DND-41 (cell line): ENCODE measurements around the gene CEMIP2.
A peak's percentile ranks its signal among the peaks of the same experiment; 100 is the strongest.

Source experiments
- ATAC-seq: fragments of 200-7000 bp; cut with Tn5 transposase; 3 replicates; pipeline ENCODE4 v1.9.1; 2021; ENCODE audit warnings: low read depth; ENCODE audit not compliant: insufficient read depth
- DNase-seq: peaks from one replicate; pipeline ENCODE4 v3.0.0-alpha.2; 2020
- H2AFZ ChIP-seq: 2 replicates; pipeline ENCODE4 v1.6.0; 2012; ENCODE audit warnings: low read depth, low read length
- H3K27ac ChIP-seq: 2 replicates; pipeline ENCODE4 v1.5.1; 2012; ENCODE audit warnings: low read length, inconsistent platforms
- H3K27me3 ChIP-seq: fragments of 200-600 bp; sonication (generic); 2 replicates; pipeline ENCODE4 v1.6.0; 2012; ENCODE audit warnings: low read length, mild to moderate bottlenecking, inconsistent platforms; ENCODE audit not compliant: insufficient read depth, poor library complexity
- H3K36me3 ChIP-seq: 2 replicates; pipeline ENCODE4 v1.5.1; 2012; ENCODE audit warnings: low read length, inconsistent platforms; ENCODE audit not compliant: insufficient read depth
- H3K4me1 ChIP-seq: 2 replicates; pipeline ENCODE4 v1.5.1; 2012; ENCODE audit warnings: mild to moderate bottlenecking, low read length; ENCODE audit not compliant: insufficient read depth
- H3K4me2 ChIP-seq: 2 replicates; pipeline ENCODE4 v1.6.0; 2012; ENCODE audit warnings: mild to moderate bottlenecking, moderate library complexity, low read length, inconsistent platforms; ENCODE audit not compliant: insufficient read depth
- H3K4me3 ChIP-seq, 2 experiments: fragments of 200-600 bp in 1 of 2; shearing (Covaris generic) in 1 of 2; 2 replicates each; pipeline ENCODE4 v1.5.1; 2012 to 2016; ENCODE audit warnings: inconsistent platforms in 2 of 2, low read length in 2 of 2, mild to moderate bottlenecking in 2 of 2, low read depth in 1 of 2, moderate library complexity in 1 of 2
- H3K79me2 ChIP-seq: 2 replicates; pipeline ENCODE4 v1.6.0; 2012; ENCODE audit warnings: low read length, inconsistent platforms; ENCODE audit not compliant: insufficient read depth
- H3K9ac ChIP-seq: 2 replicates; pipeline ENCODE4 v1.6.0; 2012; ENCODE audit warnings: low read depth, mild to moderate bottlenecking, inconsistent platforms, low read length, moderate library complexity
- H3K9me3 ChIP-seq: 2 replicates; pipeline ENCODE4 v1.5.1; 2012; ENCODE audit warnings: low read length, moderate library complexity, mild to moderate bottlenecking, inconsistent platforms; ENCODE audit not compliant: insufficient read depth, severe bottlenecking
- H4K20me1 ChIP-seq: 2 replicates; pipeline ENCODE4 v1.6.0; 2012; ENCODE audit warnings: low read length; ENCODE audit not compliant: insufficient read depth
- EZH2 ChIP-seq: IDR thresholded peaks from 3 replicates; pipeline ENCODE4 v1.6.1; 2012; ENCODE audit warnings: borderline replicate concordance, low read depth, mild to moderate bottlenecking, moderate library complexity, low read length, inconsistent platforms; ENCODE audit not compliant: severe bottlenecking
- TF ChIP-seq, protein P1 (sequence below): IDR thresholded peaks from 2 replicates; pipeline ENCODE4 v1.5.1; 2012; ENCODE audit warnings: borderline replicate concordance, low read length, moderate library complexity, mild to moderate bottlenecking; ENCODE audit not compliant: poor library complexity, severe bottlenecking; ENCODE audit errors: extremely low read depth

The CEMIP2 gene, protein sequence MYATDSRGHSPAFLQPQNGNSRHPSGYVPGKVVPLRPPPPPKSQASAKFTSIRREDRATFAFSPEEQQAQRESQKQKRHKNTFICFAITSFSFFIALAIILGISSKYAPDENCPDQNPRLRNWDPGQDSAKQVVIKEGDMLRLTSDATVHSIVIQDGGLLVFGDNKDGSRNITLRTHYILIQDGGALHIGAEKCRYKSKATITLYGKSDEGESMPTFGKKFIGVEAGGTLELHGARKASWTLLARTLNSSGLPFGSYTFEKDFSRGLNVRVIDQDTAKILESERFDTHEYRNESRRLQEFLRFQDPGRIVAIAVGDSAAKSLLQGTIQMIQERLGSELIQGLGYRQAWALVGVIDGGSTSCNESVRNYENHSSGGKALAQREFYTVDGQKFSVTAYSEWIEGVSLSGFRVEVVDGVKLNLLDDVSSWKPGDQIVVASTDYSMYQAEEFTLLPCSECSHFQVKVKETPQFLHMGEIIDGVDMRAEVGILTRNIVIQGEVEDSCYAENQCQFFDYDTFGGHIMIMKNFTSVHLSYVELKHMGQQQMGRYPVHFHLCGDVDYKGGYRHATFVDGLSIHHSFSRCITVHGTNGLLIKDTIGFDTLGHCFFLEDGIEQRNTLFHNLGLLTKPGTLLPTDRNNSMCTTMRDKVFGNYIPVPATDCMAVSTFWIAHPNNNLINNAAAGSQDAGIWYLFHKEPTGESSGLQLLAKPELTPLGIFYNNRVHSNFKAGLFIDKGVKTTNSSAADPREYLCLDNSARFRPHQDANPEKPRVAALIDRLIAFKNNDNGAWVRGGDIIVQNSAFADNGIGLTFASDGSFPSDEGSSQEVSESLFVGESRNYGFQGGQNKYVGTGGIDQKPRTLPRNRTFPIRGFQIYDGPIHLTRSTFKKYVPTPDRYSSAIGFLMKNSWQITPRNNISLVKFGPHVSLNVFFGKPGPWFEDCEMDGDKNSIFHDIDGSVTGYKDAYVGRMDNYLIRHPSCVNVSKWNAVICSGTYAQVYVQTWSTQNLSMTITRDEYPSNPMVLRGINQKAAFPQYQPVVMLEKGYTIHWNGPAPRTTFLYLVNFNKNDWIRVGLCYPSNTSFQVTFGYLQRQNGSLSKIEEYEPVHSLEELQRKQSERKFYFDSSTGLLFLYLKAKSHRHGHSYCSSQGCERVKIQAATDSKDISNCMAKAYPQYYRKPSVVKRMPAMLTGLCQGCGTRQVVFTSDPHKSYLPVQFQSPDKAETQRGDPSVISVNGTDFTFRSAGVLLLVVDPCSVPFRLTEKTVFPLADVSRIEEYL (N-terminal part only)

DNA sequence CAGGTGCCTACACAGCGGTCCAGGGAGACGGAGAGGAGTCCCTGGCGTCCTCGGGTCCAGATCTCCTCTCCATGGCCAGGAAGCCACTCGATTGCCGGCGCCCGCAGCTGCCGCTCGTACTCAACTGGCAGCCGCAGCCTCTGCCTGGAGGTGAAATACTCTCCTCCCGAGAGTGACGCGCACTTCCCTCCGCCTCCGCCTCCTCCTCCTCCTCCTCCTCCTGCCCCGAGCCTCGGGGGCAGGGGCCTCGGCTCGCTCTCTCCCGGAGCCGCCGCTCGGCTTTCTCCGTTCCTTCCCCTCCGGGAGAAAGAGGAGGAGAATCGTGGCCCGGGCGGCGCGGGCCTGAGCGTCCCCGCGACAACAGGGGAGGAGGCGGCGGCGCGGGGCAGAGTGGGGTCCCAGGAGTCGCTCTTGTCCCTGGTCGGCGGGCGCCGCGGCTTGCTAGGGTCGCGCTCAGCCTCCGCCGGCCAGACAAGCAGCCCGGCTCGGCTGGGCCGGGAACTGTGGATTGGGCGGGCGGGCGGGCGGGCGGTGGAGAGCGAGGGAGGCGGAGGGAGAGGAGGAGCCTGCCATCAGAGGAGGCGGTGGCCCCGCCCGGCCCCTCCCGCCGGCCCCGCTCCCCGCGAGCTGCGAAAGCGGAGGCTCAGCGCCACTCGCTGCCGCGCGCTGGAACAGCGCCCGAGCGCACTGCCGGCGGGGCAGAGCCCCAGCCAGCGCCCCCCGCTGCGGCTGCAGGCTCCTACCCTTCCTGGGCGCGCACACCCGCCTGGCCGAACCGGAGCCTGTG, at the start of gene CEMIP2:
Gene CEMIP2, minus strand, starts transcription at position 126 of the 787 bp plus-strand sequence. CDS start 18,140 bp downstream, outside the sequence.
- peak within 1 kb of the TSS; percentile 32 to 68; a peak in 3 of 4 replicates for H3K4me3 ChIP-seq
- H3K27me3 ChIP-seq: peaks cover 14% of the 10 kb centered on the region
- H3K9me3 ChIP-seq: no peaks in the 10 kb centered on the region
- H3K4me2 ChIP-seq: peak within 1 kb of the TSS; percentile 99
- 0 out of 2 replicates have a peak, but pooled peaks cover 2% of the 10 kb centered on the region for H3K79me2 ChIP-seq
- TF ChIP-seq, protein P1, sequence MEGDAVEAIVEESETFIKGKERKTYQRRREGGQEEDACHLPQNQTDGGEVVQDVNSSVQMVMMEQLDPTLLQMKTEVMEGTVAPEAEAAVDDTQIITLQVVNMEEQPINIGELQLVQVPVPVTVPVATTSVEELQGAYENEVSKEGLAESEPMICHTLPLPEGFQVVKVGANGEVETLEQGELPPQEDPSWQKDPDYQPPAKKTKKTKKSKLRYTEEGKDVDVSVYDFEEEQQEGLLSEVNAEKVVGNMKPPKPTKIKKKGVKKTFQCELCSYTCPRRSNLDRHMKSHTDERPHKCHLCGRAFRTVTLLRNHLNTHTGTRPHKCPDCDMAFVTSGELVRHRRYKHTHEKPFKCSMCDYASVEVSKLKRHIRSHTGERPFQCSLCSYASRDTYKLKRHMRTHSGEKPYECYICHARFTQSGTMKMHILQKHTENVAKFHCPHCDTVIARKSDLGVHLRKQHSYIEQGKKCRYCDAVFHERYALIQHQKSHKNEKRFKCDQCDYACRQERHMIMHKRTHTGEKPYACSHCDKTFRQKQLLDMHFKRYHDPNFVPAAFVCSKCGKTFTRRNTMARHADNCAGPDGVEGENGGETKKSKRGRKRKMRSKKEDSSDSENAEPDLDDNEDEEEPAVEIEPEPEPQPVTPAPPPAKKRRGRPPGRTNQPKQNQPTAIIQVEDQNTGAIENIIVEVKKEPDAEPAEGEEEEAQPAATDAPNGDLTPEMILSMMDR: peak; percentile 75
- TF ChIP-seq EZH2: no peak
- H2AFZ ChIP-seq: peak within 1 kb of the TSS; percentile 84
- H3K4me1 ChIP-seq: peaks cover 19% of the 10 kb centered on the region
- ATAC-seq: peak; percentile 85
- H3K9ac ChIP-seq: peak within 1 kb of the TSS; percentile 70
- H3K36me3 ChIP-seq: no peaks in the 10 kb centered on the region
- peak; percentile 89 for DNase-seq
- H3K27ac ChIP-seq: peak within 1 kb of the TSS; percentile 75
- no peaks in the 10 kb centered on the region for H4K20me1 ChIP-seq

DNA sequence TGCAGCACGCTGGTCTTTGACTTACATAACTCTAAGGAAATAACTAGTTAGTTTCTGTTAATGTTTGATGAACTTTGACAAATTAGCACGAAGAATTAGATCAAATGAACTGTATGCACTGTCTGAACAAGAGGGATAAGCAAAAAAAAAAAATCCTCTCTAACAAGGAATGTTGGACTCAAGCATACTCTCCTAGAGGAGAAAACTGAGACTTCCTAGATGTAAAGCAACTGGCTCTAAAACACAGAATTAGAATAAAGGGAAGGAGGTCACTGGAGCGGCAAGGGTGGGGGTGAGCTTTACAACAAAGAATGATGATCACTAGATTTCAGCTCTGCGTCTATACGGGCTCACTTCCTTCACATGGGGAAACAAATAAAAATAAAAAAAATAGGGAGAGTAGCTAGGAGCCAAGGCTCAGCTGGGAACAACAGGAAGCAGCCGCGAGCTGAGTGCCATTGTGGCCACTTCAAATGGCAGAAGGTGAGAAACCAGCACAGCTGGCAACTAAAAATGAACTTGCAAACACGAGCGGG, 48.7 kb upstream of the CEMIP2 start:
- peak; percentile 58 for ATAC-seq
- TF ChIP-seq, protein P1: no peak
- TF ChIP-seq EZH2: no peak

DNA sequence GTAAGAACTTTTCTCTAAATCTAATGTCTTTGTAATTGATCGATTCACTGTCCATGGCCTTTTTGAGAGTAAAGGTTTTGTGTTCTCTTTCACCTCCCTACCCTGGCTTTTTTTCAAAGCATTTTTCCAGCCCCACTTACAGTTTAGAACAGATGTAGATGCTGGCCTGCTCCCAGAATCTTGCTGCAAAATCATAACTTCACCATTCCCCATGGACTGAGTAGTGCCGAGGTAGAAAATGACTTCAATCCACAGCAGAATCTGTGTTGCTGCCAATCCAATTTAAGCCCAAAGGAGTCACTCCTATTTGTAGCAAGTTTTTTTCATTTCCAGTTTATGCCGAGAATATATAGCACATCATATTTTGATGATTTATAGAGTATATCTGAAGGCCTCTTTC, 46.5 kb upstream of the CEMIP2 start:
- H3K9ac ChIP-seq: no peak overlapping the region
- ATAC-seq: no peak
- H3K4me2 ChIP-seq: no peak overlapping the region
- TF ChIP-seq, protein P1: no peak
- no peak for TF ChIP-seq EZH2
- peaks cover 9% of the 10 kb centered on the region for H3K4me1 ChIP-seq
- no peaks in the 10 kb centered on the region for H3K9me3 ChIP-seq
- no peak overlapping the region for H3K27ac ChIP-seq
- no peaks in the 10 kb centered on the region for H4K20me1 ChIP-seq
- H3K27me3 ChIP-seq: no peaks in the 10 kb centered on the region
- H3K4me3 ChIP-seq: no peak overlapping the region
- H3K36me3 ChIP-seq: no peaks in the 10 kb centered on the region
- DNase-seq: no peak
- H3K79me2 ChIP-seq: no peaks in the 10 kb centered on the region
- H2AFZ ChIP-seq: no peak overlapping the region

More for the DNA sequence above, 48.7 kb upstream of the CEMIP2 start:
- no peaks in the 10 kb centered on the region for H4K20me1 ChIP-seq
- H3K4me1 ChIP-seq: peaks cover 16% of the 10 kb centered on the region
- H3K79me2 ChIP-seq: no peaks in the 10 kb centered on the region
- H3K27ac ChIP-seq: no peak overlapping the region
- H3K36me3 ChIP-seq: no peaks in the 10 kb centered on the region
- H3K9me3 ChIP-seq: no peaks in the 10 kb centered on the region
- no peak overlapping the region for H3K4me3 ChIP-seq
- H3K9ac ChIP-seq: no peak overlapping the region
- no peak overlapping the region for H2AFZ ChIP-seq
- no peak overlapping the region for H3K4me2 ChIP-seq
- peak; percentile 41 for DNase-seq
- H3K27me3 ChIP-seq: no peaks in the 10 kb centered on the region
